ENCODE data around the gene P2RX7.

Gene P2RX7

GRCh38 chr12:121232977-121233627 lies 100.4 kb downstream of the P2RX7 start:
- no peak for DNase-seq

DNA sequence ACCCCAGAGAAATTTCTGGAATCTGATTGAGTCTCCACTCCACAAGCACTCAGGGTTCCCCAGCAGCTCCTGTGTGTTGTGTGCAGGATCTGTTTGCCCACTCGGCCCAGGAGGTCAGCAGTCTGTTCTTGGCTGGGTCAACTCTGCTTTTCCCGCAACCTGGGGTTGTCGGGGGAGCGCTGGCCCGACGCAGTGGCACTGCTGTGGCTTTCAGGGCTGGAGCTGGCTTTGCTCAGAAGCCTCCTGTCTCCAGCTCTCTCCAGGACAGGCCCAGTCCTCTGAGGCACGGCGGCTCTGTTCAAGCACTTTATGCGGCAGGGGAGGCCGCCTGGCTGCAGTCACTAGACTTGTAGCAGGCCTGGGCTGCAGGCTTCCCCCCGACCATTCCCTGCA lies 100.9 kb downstream of the P2RX7 start:
- no peak for DNase-seq

- no peak for DNase-seq
Observed at GRCh38 chr12:121236776-121237175, 104.1 kb downstream of the P2RX7 start.

GRCh38 chr12:121237415-121237814 lies 104.7 kb downstream of the P2RX7 start:
- no peak for DNase-seq
